AG04449 (cell line): ENCODE measurements around the gene PER3.
A peak's percentile ranks its signal among the peaks of the same experiment; 100 is the strongest.

Experiments
- CTCF ChIA-PET: fragments of 350-600 bp; formaldehyde crosslinking; extraction: SDS; loops from one replicate; lab custom pipeline; 2021; ENCODE audit warnings: antibody characterized with exemption; lab: Yijun Ruan, JAX
- POLR2A ChIA-PET: fragments of 400-600, 350-600 bp; formaldehyde crosslinking; extraction: SDS; loops from one replicate; lab custom pipeline; 2020; ENCODE audit warnings: antibody characterized with exemption, inconsistent platforms; lab: Yijun Ruan, JAX
- DNase-seq: peaks from one replicate; pipeline ENCODE4 v3.0.0-alpha.2; 2010; ENCODE audit warnings: low read depth, low spot score
- H3K4me3 ChIP-seq: 2 replicates; pipeline ENCODE4 v1.5.1; 2011; ENCODE audit warnings: low read depth, mild to moderate bottlenecking, control low read depth, low read length
- TF ChIP-seq, protein P1 (sequence below): IDR thresholded peaks from one replicate; pipeline ENCODE4 v1.5.1; 2011; ENCODE audit warnings: mild to moderate bottlenecking, moderate library complexity, low read length, control low read depth, inconsistent platforms; ENCODE audit not compliant: insufficient read depth; ENCODE audit errors: missing control alignments

PER3 gene

DNA sequence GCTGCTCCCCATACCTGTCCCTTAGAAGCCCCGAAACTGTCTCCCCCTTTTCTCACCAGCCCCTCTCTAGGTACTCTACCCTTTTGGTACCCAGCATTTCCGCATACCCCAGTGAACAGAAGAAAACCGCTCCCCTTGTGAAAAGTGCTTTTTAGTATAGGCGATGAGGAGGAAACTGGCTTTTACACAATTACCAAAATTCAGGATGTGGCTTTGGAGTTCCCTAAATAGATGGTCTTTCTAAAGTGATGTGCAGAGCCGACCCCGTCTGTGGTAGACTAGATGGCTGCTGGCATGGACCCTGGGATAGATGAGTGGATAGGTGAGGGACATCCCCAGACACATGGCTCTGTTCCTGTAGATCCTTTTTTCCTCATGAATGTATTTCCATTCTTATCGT, 2.6 kb upstream of the PER3 start:
- POLR2A ChIA-PET: interaction anchor here (0.7 kb wide), 1 partner anchor 10 kb away, joined by 3 read pairs; no protein-coding TSS in a partner anchor
- no peak for DNase-seq
- no peak overlapping the region for H3K4me3 ChIP-seq
- CTCF ChIA-PET: interaction anchor here (1.3 kb wide), 1 partner anchor 113 kb away, joined by 6 read pairs; no protein-coding TSS in a partner anchor
- TF ChIP-seq, protein P1, sequence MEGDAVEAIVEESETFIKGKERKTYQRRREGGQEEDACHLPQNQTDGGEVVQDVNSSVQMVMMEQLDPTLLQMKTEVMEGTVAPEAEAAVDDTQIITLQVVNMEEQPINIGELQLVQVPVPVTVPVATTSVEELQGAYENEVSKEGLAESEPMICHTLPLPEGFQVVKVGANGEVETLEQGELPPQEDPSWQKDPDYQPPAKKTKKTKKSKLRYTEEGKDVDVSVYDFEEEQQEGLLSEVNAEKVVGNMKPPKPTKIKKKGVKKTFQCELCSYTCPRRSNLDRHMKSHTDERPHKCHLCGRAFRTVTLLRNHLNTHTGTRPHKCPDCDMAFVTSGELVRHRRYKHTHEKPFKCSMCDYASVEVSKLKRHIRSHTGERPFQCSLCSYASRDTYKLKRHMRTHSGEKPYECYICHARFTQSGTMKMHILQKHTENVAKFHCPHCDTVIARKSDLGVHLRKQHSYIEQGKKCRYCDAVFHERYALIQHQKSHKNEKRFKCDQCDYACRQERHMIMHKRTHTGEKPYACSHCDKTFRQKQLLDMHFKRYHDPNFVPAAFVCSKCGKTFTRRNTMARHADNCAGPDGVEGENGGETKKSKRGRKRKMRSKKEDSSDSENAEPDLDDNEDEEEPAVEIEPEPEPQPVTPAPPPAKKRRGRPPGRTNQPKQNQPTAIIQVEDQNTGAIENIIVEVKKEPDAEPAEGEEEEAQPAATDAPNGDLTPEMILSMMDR: no peak

DNA sequence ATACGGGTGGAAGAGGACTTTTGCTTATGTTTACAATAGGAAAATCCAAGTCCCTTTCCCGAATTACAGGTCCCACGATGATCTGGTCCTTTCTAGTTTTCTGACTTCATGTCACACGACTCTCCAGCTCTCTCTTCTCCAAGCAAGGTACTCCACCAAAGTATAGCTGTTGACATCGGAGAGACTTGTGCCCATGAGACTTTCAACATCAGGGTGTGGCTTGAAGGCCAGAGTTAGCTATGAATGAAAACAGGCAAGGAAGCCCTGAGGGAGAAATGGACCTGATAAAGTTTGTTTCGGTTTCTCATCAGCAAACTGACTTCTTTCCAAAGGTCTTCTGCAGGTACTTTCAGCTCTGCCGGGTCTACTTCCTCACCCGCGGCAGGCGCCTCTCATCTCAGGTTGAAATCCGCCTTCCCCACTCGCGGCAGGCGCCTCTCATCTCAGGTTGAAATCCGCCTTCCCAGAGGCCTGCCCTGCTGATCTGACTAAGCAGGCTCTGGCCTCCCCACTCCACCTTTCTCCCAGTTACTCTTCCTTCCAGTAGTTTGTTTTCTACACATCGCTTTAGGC, 2.1 kb upstream of the PER3 start:
- POLR2A ChIA-PET: interaction anchor here (1.3 kb wide), 1 partner anchor 10 kb away, joined by 6 read pairs; no protein-coding TSS in a partner anchor
- DNase-seq: no peak
- CTCF ChIA-PET: interaction anchor here (1.0 kb wide), 1 partner anchor 113 kb away, joined by 4 read pairs; no protein-coding TSS in a partner anchor
- no peak overlapping the region for H3K4me3 ChIP-seq
- TF ChIP-seq, protein P1: no peak

DNA sequence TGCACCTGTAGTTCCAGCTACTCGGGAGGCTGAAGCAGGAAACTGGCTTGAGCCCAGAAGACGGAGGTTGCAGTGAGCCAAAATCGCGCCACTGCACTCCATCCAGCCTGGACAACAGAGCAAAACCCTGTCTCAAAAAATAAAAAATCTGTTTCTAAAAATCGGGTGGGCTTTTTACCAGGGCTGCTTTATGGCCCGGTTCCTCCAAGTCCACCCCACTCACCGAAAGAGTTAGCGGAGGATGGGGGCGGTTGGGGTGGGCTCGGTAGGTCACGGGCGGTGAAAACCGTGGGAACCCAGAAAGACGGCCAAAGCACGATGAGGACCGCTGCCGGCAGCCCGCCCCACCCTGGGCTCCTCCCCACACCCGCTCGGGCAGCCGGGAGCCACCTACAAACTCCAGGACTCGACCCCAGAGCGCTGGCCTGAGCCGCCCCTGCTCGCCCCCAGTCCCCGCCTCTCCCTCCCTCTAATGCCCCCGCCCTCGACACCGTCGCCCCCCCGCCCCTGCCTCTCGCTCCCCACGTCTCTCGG, 846 bp upstream of the PER3 start:
- no peak for DNase-seq
- TF ChIP-seq, protein P1: no peak
- CTCF ChIA-PET: interaction anchor here (0.6 to 1.0 kb wide), 2 partner anchors 114 to 120 kb away, joined by 3 to 4 read pairs; no protein-coding TSS in a partner anchor
- peak overlapping the region; percentile 60 for H3K4me3 ChIP-seq
- POLR2A ChIA-PET: interaction anchor here (0.6 to 1.3 kb wide), 2 partner anchors 11 to 12 kb away, joined by 4 to 6 read pairs; no protein-coding TSS in a partner anchor

GRCh38 chr1:7784492-7785071, 491 bp downstream of the PER3 start:
- ChIA-PET POLR2A (no interaction called here), CTCF (interaction anchor here (0.6 to 2.0 kb wide), 3 partner anchors 9 to 197 kb away, joined by 3 to 6 read pairs (median 3); no protein-coding TSS in a partner anchor)
- H3K4me3 ChIP-seq: peak overlapping the region; percentile 59
- TF ChIP-seq, protein P1: no peak
- DNase-seq: no peak

DNA sequence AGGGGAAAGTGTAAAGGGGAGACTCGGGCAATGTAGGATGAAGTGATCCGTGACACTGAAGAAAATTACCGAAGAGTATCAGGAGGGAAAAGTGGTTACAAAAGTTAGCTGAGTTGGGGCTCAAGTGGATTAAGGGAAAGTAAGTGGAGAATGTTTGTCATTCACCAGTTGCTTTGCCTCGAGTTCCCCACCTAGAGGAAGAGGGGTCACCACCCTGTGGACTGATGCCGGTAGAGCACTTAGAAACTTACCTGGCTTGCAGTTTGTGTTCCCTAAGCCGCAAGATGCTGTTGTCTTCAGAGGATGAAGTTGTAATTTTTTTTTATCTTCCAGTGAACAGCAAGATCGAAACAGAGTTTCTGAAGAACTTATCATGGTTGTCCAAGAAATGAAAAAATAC, 1.0 kb downstream of the PER3 start:
- DNase-seq: no peak
- TF ChIP-seq, protein P1: no peak
- peak overlapping the region; percentile 59 for H3K4me3 ChIP-seq
- CTCF ChIA-PET: interaction anchor here (0.6 to 2.0 kb wide), 3 partner anchors 8 to 197 kb away, joined by 3 to 6 read pairs (median 3); no protein-coding TSS in a partner anchor
- POLR2A ChIA-PET: no interaction called here

DNA sequence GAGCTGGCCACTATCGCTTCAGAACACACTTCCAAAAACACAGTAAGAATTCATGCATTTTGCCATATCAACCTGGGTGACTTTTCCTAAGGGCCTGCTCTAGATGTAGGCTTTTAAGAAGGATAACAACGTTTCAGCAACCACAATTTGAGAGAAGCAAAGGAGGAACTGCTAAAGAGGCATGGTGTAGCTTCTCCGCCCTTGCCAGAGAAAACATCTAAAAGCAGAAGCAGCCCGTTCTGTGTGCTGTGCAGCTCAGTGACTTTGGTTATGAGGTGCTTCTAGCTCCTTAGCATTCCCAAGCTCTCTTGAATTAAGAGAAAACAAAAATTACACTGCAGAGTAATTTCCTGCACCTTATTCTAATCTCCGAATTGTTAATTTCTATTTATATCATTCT, 2.7 kb downstream of the PER3 start:
- ChIA-PET CTCF (interaction anchor here (2.2 kb wide), 1 partner anchor 21 kb away, joined by 9 read pairs; no protein-coding TSS in a partner anchor), POLR2A (no interaction called here)
- TF ChIP-seq, protein P1: no peak
- no peak overlapping the region for H3K4me3 ChIP-seq
- DNase-seq: no peak
